SU-DHL-6 (cell line): ENCODE data around the gene AGPAT4.

ENCODE experiments used
- H2AFZ ChIP-seq: fragments of 200-600 bp; sonication (generic); 2 replicates; pipeline ENCODE4 v1.6.1; 2014; ENCODE audit warnings: low read depth, mild to moderate bottlenecking, moderate library complexity, mixed read lengths, antibody characterized with exemption, low read length; ENCODE audit not compliant: severe bottlenecking
- H3F3A ChIP-seq: fragments of 200-600 bp; shearing (Covaris generic); 2 replicates; pipeline ENCODE4 v1.6.0; 2016; ENCODE audit warnings: antibody characterized with exemption, mild to moderate bottlenecking; ENCODE audit not compliant: insufficient read depth
- H3K27ac ChIP-seq: fragments of 200-600 bp; sonication (generic); 2 replicates; pipeline ENCODE4 v1.5.1; 2016; ENCODE audit warnings: low read depth, mild to moderate bottlenecking, low read length, moderate library complexity, mixed read lengths
- H3K27me3 ChIP-seq: fragments of 200-600 bp; sonication (generic), shearing (Covaris generic); 2 replicates; pipeline ENCODE4 v1.6.0; 2014; ENCODE audit warnings: mild to moderate bottlenecking, low read length
- H3K36me3 ChIP-seq: fragments of 200-600 bp; sonication (generic); 2 replicates; pipeline ENCODE4 v1.6.1; 2014; ENCODE audit warnings: mild to moderate bottlenecking, low read length, mixed read lengths
- H3K4me2 ChIP-seq: fragments of 300-600, 200-600 bp; shearing (Covaris generic), sonication (generic); 2 replicates; pipeline ENCODE4 v1.6.0; 2014; ENCODE audit warnings: low read length, low read depth, mild to moderate bottlenecking; ENCODE audit not compliant: poor library complexity, severe bottlenecking
- H3K4me3 ChIP-seq: fragments of 200-600 bp; sonication (generic); 2 replicates; pipeline ENCODE4 v1.5.1; 2014; ENCODE audit warnings: antibody characterized with exemption, low read length, mild to moderate bottlenecking, mixed read lengths; ENCODE audit not compliant: insufficient read depth, poor library complexity, severe bottlenecking
- H3K79me2 ChIP-seq: fragments of 200-600 bp; sonication (generic); 2 replicates; pipeline ENCODE4 v1.6.1; 2014; ENCODE audit warnings: mild to moderate bottlenecking, low read length, moderate library complexity; ENCODE audit not compliant: insufficient read depth
- H3K9ac ChIP-seq: fragments of 200-600 bp; sonication (generic); 2 replicates; pipeline ENCODE4 v1.7.0; 2014; ENCODE audit warnings: mild to moderate bottlenecking, low read length
- H3K9me2 ChIP-seq: fragments of 200-600 bp; sonication (generic); replicated peaks from 2 replicates; pipeline ENCODE4 v1.6.1; 2014; ENCODE audit warnings: low read length; ENCODE audit not compliant: insufficient read depth
- H3K9me3 ChIP-seq: fragments of 200-600 bp; sonication (generic); 2 replicates; pipeline ENCODE4 v1.6.1; 2014; ENCODE audit warnings: low read length, mixed read lengths; ENCODE audit not compliant: insufficient read depth
- H4K20me1 ChIP-seq: fragments of 200-600 bp; sonication (generic); 2 replicates; pipeline ENCODE4 v1.6.1; 2014; ENCODE audit warnings: low read depth, mild to moderate bottlenecking, antibody characterized with exemption, low read length, moderate library complexity, mixed read lengths
- CTCF ChIP-seq: fragments of 200-600 bp; sonication (generic); IDR thresholded peaks from one replicate; pipeline ENCODE4 v1.5.1; 2017; ENCODE audit warnings: antibody characterized with exemption, mild to moderate bottlenecking, low read length, moderate library complexity; ENCODE audit not compliant: insufficient read depth, poor library complexity, severe bottlenecking
- EZH2phosphoT487 ChIP-seq: fragments of 200-600 bp; sonication (generic), shearing (Covaris generic); conservative IDR thresholded peaks from 2 replicates; pipeline ENCODE4 v1.6.1; 2018; ENCODE audit warnings: mild to moderate bottlenecking, antibody characterized with exemption, low read length, moderate library complexity, mixed read lengths

Gene AGPAT4

GRCh38 chr6:161130967-161131766 is 142.7 kb downstream of the AGPAT4 start:
- no peak for TF ChIP-seq CTCF
- no peak for TF ChIP-seq EZH2phosphoT487
- no peaks in the 10 kb centered on the region for H3K9me3 ChIP-seq
- H3K4me2 ChIP-seq, result no peak overlapping the region
- H3K27me3 ChIP-seq, result no peaks in the 10 kb centered on the region
- H3F3A ChIP-seq, result no peaks in the 10 kb centered on the region
- no peaks in the 10 kb centered on the region for H3K79me2 ChIP-seq
- H3K36me3 ChIP-seq, result no peaks in the 10 kb centered on the region
- H4K20me1 ChIP-seq, result no peaks in the 10 kb centered on the region
- H3K27ac ChIP-seq, result no peak overlapping the region
- H3K9ac ChIP-seq, result no peak overlapping the region
- H3K4me3 ChIP-seq, result no peak overlapping the region
- no peak overlapping the region for H2AFZ ChIP-seq
- H3K9me2 ChIP-seq, result no peaks in the 10 kb centered on the region

- H3K36me3 ChIP-seq, result no peaks in the 10 kb centered on the region
These were observed 143.3 kb downstream of the AGPAT4 start for GRCh38 chr6:161130541-161130940.

GRCh38 chr6:161128680-161129196 is 145.1 kb downstream of the AGPAT4 start:
- no peaks in the 10 kb centered on the region for H3K79me2 ChIP-seq
- H2AFZ ChIP-seq, result no peak overlapping the region
- TF ChIP-seq EZH2phosphoT487, result no peak
- no peak for TF ChIP-seq CTCF
- H3K36me3 ChIP-seq, result 0 out of 2 replicates have a peak, but pooled peaks cover 3% of the 10 kb centered on the region
- no peaks in the 10 kb centered on the region for H3F3A ChIP-seq
- H3K9me3 ChIP-seq, result no peaks in the 10 kb centered on the region
- no peak overlapping the region for H3K27ac ChIP-seq
- H3K4me2 ChIP-seq, result no peak overlapping the region
- no peak overlapping the region for H3K4me3 ChIP-seq
- H4K20me1 ChIP-seq, result no peaks in the 10 kb centered on the region
- H3K27me3 ChIP-seq, result no peaks in the 10 kb centered on the region
- H3K9ac ChIP-seq, result no peak overlapping the region
- no peaks in the 10 kb centered on the region for H3K9me2 ChIP-seq

More at GRCh38 chr6:161130541-161130940, 143.3 kb downstream of the AGPAT4 start:
- H4K20me1 ChIP-seq, result no peaks in the 10 kb centered on the region
- no peak overlapping the region for H3K4me2 ChIP-seq
- H3K27me3 ChIP-seq, result no peaks in the 10 kb centered on the region
- no peaks in the 10 kb centered on the region for H3K79me2 ChIP-seq
- no peaks in the 10 kb centered on the region for H3K9me3 ChIP-seq
- H3K27ac ChIP-seq, result no peak overlapping the region
- H3K4me3 ChIP-seq, result no peak overlapping the region
- no peak for TF ChIP-seq EZH2phosphoT487
- no peak for TF ChIP-seq CTCF
- no peak overlapping the region for H3K9ac ChIP-seq
- H3F3A ChIP-seq, result no peaks in the 10 kb centered on the region
- H2AFZ ChIP-seq, result no peak overlapping the region
- H3K9me2 ChIP-seq, result no peaks in the 10 kb centered on the region
